ENCODE results near the gene PCMTD2.

Gene PCMTD2

DNA sequence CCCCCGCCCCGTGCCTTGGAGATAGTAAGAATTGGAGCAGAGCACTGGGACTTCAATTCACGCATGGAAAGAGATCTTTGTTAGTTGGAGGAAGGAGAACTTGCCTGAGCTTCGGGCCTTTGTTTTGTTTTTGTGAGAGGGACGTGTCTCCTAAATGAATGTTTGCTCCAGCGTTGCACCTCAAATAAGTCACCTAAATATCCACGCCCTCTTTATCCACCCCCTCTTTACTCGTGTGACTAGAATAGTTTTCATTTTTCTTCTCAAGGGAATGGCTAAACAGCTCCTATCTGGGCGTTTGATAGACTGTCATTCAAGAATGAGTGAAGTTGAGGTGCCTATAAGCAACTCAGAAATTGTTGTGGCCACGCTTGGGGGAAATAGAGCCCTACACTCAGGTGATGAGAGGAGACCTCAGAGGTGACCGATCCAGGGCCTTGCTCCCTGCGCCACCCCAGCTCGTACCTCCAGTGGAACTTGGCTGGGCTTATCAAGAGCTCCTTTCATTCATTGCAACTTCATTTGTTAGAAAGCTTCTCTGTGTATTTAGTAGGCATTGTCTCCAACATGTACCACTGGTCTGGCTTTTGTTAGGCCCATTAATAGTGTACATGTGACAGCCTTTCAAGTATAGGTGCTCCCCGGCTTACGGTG, 861 bp downstream of the PCMTD2 start:
- peak; percentile 4 for DNase-seq (ENCODE audit: low read depth, low spot score)

DNA sequence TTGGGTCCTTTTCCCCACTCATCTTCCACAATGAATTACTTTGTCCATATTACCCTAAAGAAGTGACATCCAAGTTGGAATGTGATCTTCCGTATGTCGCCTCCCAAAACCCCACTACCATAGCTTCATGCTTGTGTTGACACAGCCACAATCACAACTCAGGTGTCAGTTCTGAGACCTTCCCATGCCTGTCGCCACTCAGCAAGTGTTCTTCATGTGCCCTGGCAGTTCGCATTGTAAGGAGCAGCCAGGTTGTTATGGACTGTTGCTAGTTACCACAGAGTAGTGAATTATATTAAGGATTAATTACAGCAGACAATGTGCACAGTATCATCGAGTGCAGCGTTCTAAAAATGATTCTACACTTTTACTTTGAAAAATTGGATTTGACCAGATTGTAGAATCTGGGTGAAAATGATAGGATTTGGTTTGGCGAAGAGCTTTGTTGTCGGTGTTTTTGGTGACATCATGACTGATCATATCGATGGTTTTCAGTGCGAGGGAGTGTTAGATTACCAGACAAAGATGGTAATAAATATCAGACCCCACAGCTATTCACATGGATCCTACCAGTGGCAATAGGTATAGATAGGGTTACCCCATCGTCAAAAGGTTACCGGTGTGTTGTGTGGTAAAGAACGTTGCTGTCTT, 1.7 kb downstream of the PCMTD2 start:
- DNase-seq (ENCODE audit: low read depth, low spot score) = no peak

DNA sequence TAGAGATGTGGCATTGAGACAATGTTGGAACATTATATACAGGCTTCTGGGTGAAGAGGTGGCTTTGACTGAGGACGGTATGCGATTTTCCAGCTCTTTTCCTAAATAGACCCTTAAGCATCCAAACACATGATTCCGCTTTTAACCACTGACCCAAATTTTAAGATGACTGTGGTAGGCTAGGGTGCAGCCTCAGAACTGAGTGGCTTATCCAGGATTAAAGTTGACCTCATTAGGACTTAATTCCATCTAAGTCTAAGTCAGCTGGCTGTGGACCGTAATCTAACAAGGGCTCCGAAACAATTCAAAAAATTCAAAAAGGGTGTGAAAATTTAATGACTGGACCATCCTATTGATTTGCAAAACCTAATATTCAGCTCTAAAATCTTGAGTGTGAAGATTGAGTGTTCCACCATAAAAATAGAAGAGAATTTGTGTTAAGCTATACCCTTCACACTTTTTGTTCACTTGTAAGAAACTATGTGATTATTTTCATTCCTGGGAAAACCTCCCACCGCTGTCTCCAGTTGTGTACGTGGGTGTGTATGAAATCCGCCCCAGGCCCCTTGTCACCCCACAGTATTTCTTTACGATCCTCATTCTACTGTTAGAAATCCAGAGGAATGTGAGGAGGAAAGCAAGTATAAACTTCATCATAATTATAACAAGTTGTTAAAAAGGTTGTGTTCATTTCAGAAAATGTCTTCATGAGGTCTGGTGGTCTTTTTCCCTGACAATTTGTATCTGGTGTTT, 2.7 kb downstream of the PCMTD2 start:
- DNase-seq (ENCODE audit: low read depth, low spot score) = no peak

DNA sequence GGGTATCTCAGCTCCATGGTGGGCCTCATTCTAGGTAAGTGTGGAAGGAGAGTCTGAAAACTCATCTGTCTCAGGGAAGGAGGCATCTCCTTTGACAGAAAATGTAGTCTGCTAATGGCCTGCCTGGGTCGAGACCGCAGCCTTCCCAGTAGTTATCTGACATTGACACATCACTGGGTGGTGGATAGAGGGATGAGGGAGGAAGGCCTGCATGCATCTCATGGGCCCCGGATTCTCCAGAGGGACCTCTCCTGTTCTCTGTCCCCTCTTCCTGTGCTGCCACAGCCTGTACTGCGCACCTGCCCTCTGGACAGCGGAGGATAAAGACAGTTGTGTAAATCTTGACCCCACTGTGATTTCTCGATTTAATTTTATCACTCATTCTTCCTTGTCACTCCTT, 4.7 kb downstream of the PCMTD2 start:
- no peak for DNase-seq (ENCODE audit: low read depth, low spot score)

DNA sequence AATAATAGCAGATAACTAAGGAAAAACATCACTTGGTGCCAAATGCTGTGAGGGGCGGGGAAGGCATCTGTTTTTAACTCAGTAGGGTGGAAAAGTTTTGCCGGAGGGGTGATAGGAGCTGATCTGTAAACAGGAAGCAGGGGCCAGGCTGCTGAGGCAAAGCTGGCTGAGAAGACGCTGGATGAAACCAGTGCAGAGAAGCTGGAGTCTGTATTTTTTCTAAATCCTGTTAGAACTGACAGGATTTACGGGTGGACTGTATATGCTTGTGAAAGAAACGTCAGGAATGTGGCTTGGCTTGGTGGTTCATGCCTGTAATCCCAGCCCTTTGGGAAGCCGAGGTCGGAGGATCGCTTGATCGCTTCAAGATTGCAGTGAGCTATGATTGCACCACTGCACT, 5.6 kb downstream of the PCMTD2 start:
- DNase-seq (ENCODE audit: low read depth, low spot score) = no peak

DNA sequence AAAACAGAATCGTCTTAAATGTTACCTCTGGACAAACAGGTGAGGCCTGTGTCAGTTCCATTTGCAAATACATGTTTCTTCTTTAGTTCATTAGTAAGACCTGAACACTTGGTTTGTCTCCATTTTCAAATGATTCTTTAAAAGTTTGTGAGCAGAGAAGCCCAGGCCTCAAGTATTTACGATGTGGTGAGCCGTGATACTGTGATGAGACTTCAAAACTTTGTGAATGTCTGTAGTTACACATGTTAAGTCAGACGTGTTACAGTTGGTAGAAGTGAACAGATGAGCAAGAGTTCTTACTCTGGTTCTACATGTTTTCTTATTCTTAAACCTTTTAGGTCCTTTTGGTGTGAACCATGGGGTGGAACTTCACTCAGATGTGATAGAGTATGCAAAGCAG, 8.5 kb downstream of the PCMTD2 start:
- no peak for DNase-seq (ENCODE audit: low read depth, low spot score)

DNA sequence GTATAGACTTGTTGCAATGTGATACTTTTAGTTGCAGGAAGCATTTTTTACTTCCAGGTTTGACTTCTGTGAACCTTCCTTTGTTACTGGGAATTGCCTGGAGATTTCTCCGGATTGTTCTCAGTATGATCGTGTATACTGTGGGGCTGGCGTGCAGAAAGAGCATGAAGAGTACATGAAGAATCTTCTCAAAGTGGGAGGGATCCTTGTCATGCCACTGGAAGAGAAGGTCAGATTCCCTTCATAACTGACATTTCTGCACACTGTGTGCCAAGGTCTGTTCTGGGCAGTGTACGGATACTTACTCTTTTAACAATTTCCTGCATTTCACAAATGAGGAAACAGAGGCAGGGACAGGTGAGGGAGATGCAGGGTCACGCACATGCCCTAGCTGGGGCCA, 9.7 kb downstream of the PCMTD2 start:
- no peak for DNase-seq (ENCODE audit: low read depth, low spot score)

DNA sequence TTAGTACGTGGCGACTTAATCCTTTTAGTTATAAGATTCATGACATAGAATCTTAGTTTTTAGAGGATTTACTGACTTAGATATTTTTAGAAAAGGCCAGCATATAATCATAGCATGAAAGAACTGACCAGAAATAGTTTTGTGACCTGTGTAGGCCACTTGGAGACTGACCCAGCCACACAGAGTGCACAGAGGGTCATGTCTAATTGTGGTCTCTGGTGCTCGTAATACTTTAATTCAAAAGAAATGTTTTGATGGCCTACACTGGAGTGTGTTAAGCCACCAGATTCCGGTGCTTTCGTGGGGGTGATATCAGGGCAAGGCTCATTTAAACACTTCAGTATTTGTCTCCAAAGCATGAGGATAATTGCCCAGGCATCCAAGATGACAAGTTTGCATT, 11.4 kb downstream of the PCMTD2 start:
- DNase-seq (ENCODE audit: low read depth, low spot score) = no peak

DNA sequence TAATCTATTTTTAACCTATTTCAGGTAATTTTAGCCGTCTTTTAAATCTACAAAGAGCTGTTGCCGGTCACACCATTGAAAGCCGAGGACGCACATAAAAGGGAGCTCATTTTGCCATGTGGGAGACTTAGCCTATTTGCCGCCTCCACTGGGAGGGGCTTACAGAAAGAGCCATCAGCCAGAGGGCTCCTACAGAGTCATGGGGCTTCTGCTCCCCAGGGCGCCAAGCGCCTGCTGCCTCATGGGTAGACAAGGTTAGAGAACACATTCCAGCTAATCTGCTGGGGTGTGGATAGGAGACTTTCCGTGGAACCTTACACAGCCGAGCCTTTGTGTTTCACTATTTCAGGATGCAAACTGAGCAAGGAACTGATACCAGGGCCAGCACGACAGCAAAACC, 12.6 kb downstream of the PCMTD2 start:
- DNase-seq (ENCODE audit: low read depth, low spot score) = no peak

DNA sequence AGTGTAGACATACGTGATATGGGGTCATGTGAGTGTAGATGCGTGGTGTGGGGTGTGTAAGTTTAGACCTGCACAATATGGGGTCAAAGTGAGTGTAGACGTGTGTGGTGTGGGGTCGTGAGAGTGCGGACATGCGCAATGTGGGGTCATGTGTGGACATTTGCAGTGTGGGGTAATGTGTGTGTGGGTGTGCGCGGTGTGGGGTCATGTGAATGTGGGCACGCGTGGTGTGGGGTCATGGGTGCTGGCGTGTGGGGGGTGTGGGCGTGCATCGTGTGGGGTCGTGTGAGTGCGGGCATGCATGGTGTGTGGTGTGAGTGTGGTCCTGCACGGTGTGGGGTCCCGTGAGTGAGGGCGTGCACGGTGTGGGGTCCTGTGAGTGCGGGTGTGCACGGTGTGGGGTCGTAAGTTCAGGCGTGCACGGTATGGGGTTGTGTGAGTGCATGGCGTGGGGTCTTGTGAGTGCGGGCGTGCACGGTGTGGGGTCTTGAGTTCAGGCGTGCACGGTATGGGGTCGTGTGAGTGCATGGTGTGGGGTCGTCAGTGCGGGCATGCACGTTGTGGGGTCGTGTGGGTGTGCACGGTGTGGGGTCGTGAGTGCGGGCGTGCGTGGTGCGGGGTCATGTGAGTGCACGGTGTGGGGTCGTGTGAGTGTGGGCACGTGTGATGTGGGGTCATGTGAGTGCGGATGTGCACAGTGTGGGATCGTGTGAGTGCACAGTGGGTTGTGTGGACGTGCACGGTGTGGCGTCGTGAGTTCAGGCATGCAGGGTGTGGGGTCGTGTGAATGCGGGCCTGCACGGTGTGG, 14.3 kb downstream of the PCMTD2 start:
- no peak for DNase-seq (ENCODE audit: low read depth, low spot score)

DNA sequence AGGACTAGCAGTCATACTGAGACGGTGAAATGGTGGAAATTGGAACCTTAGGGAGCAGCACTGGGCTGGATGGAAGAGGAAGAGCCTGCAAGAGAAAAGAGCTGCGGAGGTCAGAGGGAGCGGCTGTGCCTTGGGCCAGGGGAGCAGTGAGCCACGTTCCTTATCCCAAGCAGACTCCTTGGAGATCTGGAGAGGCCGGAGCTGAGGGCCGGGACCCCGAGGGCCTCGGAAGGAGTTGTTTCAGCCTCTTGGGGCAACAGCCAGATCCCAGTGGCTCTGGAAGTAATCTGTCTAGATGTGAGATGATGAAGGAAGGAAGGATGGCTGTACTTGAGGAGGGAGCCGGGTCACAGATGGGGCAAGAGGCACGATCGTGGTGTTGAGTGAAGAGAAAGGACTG, 16.1 kb downstream of the PCMTD2 start:
- DNase-seq (ENCODE audit: low read depth, low spot score) = no peak

DNA sequence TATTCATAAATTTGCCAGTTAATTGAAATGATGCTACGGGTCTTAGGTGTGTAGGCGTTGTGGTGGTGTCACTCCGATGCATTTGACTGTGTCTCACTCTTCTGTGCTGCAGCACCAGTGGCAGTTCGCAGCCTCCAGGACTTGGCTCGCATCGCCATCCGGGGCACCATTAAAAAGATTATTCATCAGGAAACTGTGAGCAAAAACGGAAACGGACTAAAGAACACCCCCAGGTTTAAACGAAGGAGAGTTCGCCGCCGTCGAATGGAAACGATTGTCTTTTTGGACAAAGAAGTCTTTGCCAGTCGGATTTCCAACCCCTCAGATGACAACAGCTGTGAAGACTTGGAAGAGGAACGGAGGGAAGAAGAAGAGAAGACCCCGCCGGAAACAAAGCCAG, 17.6 kb downstream of the PCMTD2 start:
- no peak for DNase-seq (ENCODE audit: low read depth, low spot score)

DNA sequence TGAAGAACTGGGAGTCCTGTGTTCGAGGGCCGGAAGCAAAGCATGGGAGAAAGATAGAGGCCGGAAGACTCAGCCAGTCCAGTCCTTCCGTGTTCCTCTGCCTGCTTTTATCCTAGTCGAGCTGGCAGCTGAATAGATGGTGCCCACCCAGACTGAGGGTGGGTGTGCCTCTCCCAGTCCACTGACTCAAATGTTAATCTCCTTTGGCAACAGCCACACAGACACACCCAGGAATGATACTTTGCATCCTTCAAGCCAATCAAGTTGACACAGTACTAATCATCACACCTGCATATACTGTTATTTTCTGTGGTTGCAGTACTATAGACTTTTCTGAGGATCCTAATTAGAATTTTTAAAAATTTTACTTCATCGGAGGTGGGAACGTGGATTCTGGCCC, 21.3 kb downstream of the PCMTD2 start:
- no peak for DNase-seq (ENCODE audit: low read depth, low spot score)

DNA sequence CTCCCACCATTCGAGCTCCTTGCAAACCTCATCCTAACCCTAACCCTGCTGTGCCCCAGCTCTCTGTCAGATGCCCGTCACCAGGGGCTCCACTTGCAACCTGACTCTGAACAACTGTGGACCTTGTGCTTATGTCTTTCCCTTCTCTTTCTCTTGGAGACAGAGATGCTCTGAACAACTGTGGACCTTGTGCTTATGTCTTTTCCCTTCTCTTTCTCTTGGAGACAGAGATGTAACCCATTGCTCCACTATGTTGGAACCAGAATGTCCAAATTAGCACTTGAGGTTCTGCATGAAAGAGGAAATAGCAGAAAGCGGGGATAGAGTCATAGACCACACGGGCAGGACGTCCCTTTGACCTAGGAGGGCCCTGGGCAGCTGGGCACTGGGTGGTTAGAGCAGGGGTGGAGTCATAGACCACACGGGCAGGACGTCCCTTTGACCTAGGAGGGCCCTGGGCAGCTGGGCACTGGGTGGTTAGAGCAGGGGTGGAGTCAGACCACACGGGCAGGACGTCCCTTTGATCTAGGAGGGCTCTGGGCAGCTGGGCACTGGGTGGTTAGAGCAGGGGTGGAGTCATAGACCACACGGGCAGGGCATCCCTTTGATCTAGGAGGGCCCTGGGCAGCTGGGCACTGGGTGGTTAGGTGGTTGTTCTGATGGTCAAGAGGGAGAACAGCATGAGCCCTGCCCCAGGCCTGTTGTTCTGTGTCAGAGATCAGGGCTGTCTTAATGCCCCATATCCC, 22.2 kb downstream of the PCMTD2 start:
- no peak for DNase-seq (ENCODE audit: low read depth, low spot score)

DNA sequence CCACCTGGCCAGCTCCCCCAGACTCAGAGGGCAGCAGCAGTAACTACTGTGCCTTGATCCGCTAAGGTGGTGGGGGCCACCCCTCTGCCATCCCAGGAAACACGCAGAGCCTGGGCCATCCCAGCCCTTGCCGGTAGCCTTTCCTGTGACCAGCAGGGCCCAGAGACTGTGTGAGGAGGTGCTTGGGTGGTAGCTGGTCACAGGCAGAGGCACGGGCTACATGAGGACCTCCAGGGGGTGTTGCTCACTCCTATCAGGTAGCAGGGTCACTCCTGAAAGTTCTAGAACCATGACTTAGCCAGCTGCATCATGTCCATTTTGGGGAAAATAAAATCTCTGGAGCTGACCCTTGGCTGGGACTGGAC, 22.8 kb downstream of the PCMTD2 start:
- DNase-seq (ENCODE audit: low read depth, low spot score) = no peak

DNA sequence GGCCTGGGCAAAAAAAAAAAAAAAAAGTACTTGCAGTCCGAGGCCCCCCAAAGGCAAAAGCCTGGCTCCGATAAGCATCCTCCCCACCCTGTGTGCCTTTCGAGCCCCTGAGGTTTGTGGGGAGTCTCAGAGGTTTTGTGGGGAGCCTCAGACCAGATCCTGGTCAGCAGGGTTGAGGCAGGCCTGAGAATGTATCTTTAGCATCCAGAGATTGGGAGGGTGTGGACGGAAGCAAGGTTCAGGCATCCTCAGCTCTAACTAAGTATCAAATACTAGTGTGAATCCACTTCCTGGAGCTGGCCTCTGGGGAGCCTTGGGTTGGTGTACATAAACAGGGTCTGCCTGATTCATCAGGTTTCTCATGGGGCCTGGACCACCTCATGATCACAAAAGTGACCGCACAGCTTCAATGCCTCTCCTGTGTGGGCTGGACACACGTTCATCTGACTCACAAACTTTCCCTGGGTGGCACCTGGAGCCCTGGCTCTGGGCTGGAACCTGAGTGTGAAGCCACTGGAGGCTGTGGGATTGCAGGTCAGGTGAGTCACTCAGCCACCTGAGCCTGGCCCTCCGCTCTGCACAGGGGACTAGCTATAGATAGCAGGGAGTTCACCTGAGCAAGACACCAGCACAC, 24.4 kb downstream of the PCMTD2 start:
- no peak for DNase-seq (ENCODE audit: low read depth, low spot score)

DNA sequence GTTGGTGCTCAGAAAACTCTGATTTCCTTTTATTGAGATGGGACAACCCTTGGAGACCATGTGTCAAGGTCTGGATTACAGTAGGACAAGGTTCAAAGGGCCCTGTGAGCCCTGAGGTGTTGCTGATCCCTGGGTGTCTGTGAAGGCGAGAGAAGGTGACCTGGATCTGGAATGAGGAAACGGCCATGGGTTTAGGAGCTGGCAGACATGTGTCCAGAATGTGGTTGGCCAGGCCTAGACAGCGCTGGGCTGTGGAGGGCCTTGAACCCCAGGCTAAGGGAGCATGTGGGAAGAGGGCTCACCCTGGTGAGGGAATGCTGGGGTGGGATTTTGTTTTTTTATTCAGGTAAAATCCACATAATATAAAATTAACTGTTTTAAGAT, 24.9 kb downstream of the PCMTD2 start:
- DNase-seq (ENCODE audit: low read depth, low spot score) = no peak

DNA sequence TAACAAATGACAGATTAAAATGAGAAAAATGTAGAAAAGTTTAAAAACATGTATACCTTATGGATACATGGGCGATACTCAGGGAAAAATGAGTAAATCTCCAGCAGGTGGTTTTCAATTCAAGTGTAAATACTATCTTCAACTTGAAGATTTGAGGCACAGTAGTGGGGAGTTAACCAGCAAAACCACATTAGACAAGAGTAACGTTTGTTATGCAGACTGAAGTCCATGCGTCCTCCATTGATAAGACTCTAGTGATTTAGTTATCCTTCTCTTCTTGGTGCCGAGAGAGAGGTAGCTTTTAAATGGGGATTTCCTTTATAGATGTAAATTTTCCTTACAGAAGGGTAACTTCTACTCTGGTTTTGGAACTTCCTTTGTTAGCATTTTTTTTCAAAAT, 28.1 kb downstream of the PCMTD2 start:
- DNase-seq (ENCODE audit: low read depth, low spot score) = no peak

DNA sequence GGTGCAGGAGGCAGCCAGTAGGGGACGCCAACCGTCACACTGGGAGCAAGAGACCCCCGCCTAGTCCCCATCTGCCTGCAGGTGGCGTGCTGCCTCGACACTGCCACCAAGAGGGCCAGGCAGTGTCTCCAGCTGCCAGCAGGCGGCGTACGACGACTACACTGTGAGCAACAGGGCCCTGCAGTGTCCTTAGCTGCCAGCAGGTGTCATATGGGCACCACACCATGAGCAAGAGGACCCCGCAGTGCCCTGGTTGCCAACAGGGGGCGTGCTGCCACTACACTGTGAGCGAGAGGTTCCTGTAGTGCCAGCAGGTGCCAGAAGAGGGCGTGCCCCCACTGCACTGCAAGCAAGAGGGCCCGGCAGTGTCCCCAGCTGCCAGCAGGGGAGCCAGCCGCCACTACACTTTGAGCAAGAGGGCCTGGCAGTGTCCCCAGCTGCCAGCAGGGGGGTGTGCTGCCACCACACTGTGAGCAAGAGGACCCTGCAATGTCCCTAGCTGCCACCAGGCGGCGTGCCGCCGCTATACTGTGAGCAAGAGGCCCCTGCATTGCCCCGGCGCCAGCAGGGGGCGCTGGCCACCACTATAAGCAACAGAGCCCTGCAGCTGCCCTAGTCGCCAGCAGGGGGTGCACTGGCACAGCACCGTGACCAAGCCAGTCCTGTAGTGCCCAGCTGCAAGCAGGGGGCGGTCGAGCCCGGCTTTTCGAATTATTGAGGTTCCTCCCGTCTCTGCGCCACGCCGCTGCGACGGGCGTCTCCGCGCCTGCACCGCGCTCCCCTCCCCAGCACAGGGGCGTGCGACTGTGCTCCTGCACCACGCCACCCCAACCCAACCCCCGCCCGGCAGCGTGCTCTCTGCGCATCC, 30.3 kb downstream of the PCMTD2 start:
- peak; percentile 53 for DNase-seq (ENCODE audit: low read depth, low spot score)

Measured in astrocyte of the hippocampus (primary cell).